MM.1S (cell line): ENCODE data around the gene TTLL1.

Source experiments
- DNase-seq: peaks from one replicate; pipeline ENCODE4 v3.0.0-alpha.2; 2015
- H2AFZ ChIP-seq: fragments of 300-600 bp; sonication (generic); 2 replicates; pipeline ENCODE4 v1.6.0; 2016; ENCODE audit warnings: antibody characterized with exemption, low read length
- H3F3A ChIP-seq: fragments of 300-600 bp; sonication (generic); 2 replicates; pipeline ENCODE4 v1.6.1; 2016; ENCODE audit warnings: mild to moderate bottlenecking, antibody characterized with exemption, low read length, moderate library complexity, mixed read lengths; ENCODE audit not compliant: insufficient read depth
- H3K27ac ChIP-seq: fragments of 300-600 bp; sonication (generic); 2 replicates; pipeline ENCODE4 v1.5.1; 2016; ENCODE audit warnings: mild to moderate bottlenecking, low read length
- H3K27me3 ChIP-seq: fragments of 300-600 bp; sonication (generic); replicated peaks from 2 replicates; pipeline ENCODE4 v1.6.0; 2016; ENCODE audit warnings: low read length; ENCODE audit not compliant: insufficient read depth
- H3K36me3 ChIP-seq: fragments of 300-600 bp; sonication (generic); replicated peaks from 2 replicates; pipeline ENCODE4 v1.6.1; 2016; ENCODE audit warnings: mild to moderate bottlenecking, low read length, mixed read lengths; ENCODE audit not compliant: insufficient read depth
- H3K4me1 ChIP-seq: fragments of 300-600 bp; sonication (generic); 2 replicates; pipeline ENCODE4 v1.6.1; 2016; ENCODE audit warnings: low read length, mixed read lengths
- H3K4me2 ChIP-seq: fragments of 300-600 bp; sonication (generic); 2 replicates; pipeline ENCODE4 v1.6.0; 2016; ENCODE audit warnings: low read depth, low read length
- H3K4me3 ChIP-seq: fragments of 300-600 bp; sonication (generic); 2 replicates; pipeline ENCODE4 v1.5.1; 2016; ENCODE audit warnings: low read length, mixed read lengths
- H3K79me2 ChIP-seq: fragments of 300-600 bp; sonication (generic); 2 replicates; pipeline ENCODE4 v1.6.1; 2016; ENCODE audit warnings: mixed run types, low read length, mixed read lengths
- H3K9ac ChIP-seq: fragments of 300-600 bp; sonication (generic); 2 replicates; pipeline ENCODE4 v1.6.1; 2016; ENCODE audit warnings: low read length, mixed read lengths
- H3K9me2 ChIP-seq: fragments of 300-600 bp; sonication (generic); replicated peaks from 2 replicates; pipeline ENCODE4 v1.6.1; 2016; ENCODE audit warnings: mild to moderate bottlenecking, low read length, mixed read lengths; ENCODE audit not compliant: insufficient read depth
- H3K9me3 ChIP-seq: fragments of 300-600 bp; sonication (generic); replicated peaks from 2 replicates; pipeline ENCODE4 v1.6.1; 2016; ENCODE audit warnings: mild to moderate bottlenecking, low read length, mixed read lengths; ENCODE audit not compliant: insufficient read depth
- H4K20me1 ChIP-seq: fragments of 300-600 bp; sonication (generic); 2 replicates; pipeline ENCODE4 v1.6.1; 2016; ENCODE audit warnings: mild to moderate bottlenecking, low read length, moderate library complexity, mixed read lengths; ENCODE audit not compliant: insufficient read depth
- CTCF ChIP-seq: fragments of 300-600 bp; sonication (generic); IDR thresholded peaks from 2 replicates; pipeline ENCODE4 v1.5.1; 2016; ENCODE audit warnings: antibody characterized with exemption, low read length, mixed read lengths
- EZH2 ChIP-seq: fragments of 300-600 bp; sonication (generic); optimal IDR thresholded peaks from 2 replicates; pipeline ENCODE3; 2017; ENCODE audit warnings: low read depth, mild to moderate bottlenecking, antibody characterized with exemption, low read length, mixed read lengths
- EZH2phosphoT487 ChIP-seq: fragments of 300-600 bp; sonication (generic); IDR thresholded peaks from 2 replicates; pipeline ENCODE4 v1.6.1; 2018; ENCODE audit warnings: antibody characterized with exemption, low read length

TTLL1 gene

GRCh38 chr22:43131773-43132501 is 42.7 kb upstream of the TTLL1 start:
- Histone ChIP-seq H3K4me3 (no peak overlapping the region), H3K27me3 (no peaks in the 10 kb centered on the region), H3K4me1 (peaks cover 18% of the 10 kb centered on the region), H2AFZ (no peak overlapping the region), H3F3A (peaks cover 7% of the 10 kb centered on the region; the same call in 1 of the 2 replicates), H3K79me2 (no peaks in the 10 kb centered on the region), H3K9me3 (no peaks in the 10 kb centered on the region), H3K9me2 (no peaks in the 10 kb centered on the region), H3K9ac (no peak overlapping the region), H4K20me1 (no peaks in the 10 kb centered on the region), H3K27ac (no peak overlapping the region), H3K4me2 (no peak overlapping the region), H3K36me3 (no peaks in the 10 kb centered on the region)
- no peak for TF ChIP-seq EZH2
- TF ChIP-seq CTCF: no peak
- no peak for TF ChIP-seq EZH2phosphoT487
- DNase-seq: no peak

- no peak for TF ChIP-seq EZH2
- no peak for TF ChIP-seq CTCF
- TF ChIP-seq EZH2phosphoT487: no peak
- Histone ChIP-seq H3K27ac (peak overlapping the region; percentile 25; the same call in 1 of the 2 replicates), H3K9me3 (no peaks in the 10 kb centered on the region), H3F3A (peaks cover 7% of the 10 kb centered on the region; the same call in 1 of the 2 replicates), H3K79me2 (no peaks in the 10 kb centered on the region), H3K27me3 (no peaks in the 10 kb centered on the region), H2AFZ (no peak overlapping the region), H3K9me2 (no peaks in the 10 kb centered on the region), H3K9ac (no peak overlapping the region), H3K4me2 (peak overlapping the region; percentile 63), H3K4me3 (no peak overlapping the region), H3K36me3 (no peaks in the 10 kb centered on the region), H3K4me1 (peaks cover 18% of the 10 kb centered on the region), H4K20me1 (no peaks in the 10 kb centered on the region)
- no peak for DNase-seq
These were observed 40.5 kb upstream of the TTLL1 start for GRCh38 chr22:43129426-43130425.

GRCh38 chr22:43128928-43129424 is 39.8 kb upstream of the TTLL1 start:
- Histone ChIP-seq H3K9ac (peak overlapping the region; percentile 20; the same call in 1 of the 2 replicates), H3F3A (peaks cover 7% of the 10 kb centered on the region; the same call in 1 of the 2 replicates), H3K27ac (peak overlapping the region; percentile 55; the same call in 1 of the 2 replicates), H3K9me3 (no peaks in the 10 kb centered on the region), H4K20me1 (no peaks in the 10 kb centered on the region), H3K27me3 (no peaks in the 10 kb centered on the region), H3K79me2 (no peaks in the 10 kb centered on the region), H3K4me1 (peaks cover 18% of the 10 kb centered on the region), H3K4me3 (no peak overlapping the region), H2AFZ (no peak overlapping the region), H3K9me2 (no peaks in the 10 kb centered on the region), H3K4me2 (peak overlapping the region; percentile 63; the same call in 1 of the 2 replicates), H3K36me3 (no peaks in the 10 kb centered on the region)
- peak; percentile 92 for DNase-seq
- TF ChIP-seq EZH2phosphoT487: no peak
